IMR-90 (cell line): Measurements from ENCODE around the gene VAC14.

ENCODE experiments used
- CEBPB ChIP-seq: IDR thresholded peaks from 2 replicates; pipeline ENCODE4 v1.6.1; 2012; ENCODE audit warnings: low read depth, low read length, improper control_type of control experiment
- CHD1 ChIP-seq: IDR thresholded peaks from 2 replicates; pipeline ENCODE4 v1.6.1; 2012; ENCODE audit warnings: low read depth, low read length, improper control_type of control experiment
- CTCF ChIP-seq: conservative IDR thresholded peaks from 2 replicates; pipeline ENCODE4 v1.5.1; 2012; ENCODE audit warnings: mild to moderate bottlenecking, low read depth, low read length, improper control_type of control experiment
- FOS ChIP-seq: fragments of 150-350 bp; IDR thresholded peaks from 2 replicates; pipeline ENCODE4 v1.6.1; 2016; ENCODE audit warnings: low read depth, low read length
- MAFK ChIP-seq: IDR thresholded peaks from 2 replicates; pipeline ENCODE4 v1.6.1; 2012; ENCODE audit warnings: low read depth, low read length, improper control_type of control experiment
- POLR2A ChIP-seq: IDR thresholded peaks from 2 replicates; pipeline ENCODE4 v1.6.1; 2012; ENCODE audit warnings: mild to moderate bottlenecking, low read depth, low read length
- RAD21 ChIP-seq: IDR thresholded peaks from 2 replicates; pipeline ENCODE4 v1.6.1; 2012; ENCODE audit warnings: low read length, improper control_type of control experiment

- TF ChIP-seq POLR2A: no peak
- no peak for TF ChIP-seq RAD21
- TF ChIP-seq FOS: peak; percentile 64; the same call in 1 of the 2 replicates
- TF ChIP-seq CHD1: no peak
- no peak for TF ChIP-seq CTCF
- TF ChIP-seq CEBPB: peak; percentile 93
- TF ChIP-seq MAFK: no peak; the same call in 1 of the 2 replicates
Measured at GRCh38 chr16:70804153-70804733, 3.3 kb upstream of the VAC14 start.
